Skeletal muscle satellite cell (primary cell): ENCODE measurements around the gene DCUN1D5.

ENCODE experiments used
- H3K27me3 ChIP-seq: 2 replicates; pipeline ENCODE4 v1.7.0; 2013; ENCODE audit warnings: low read length; ENCODE audit not compliant: control insufficient read depth, insufficient read depth
- H3K36me3 ChIP-seq: 2 replicates; pipeline ENCODE4 v1.7.0; 2013; ENCODE audit warnings: mild to moderate bottlenecking, control low read depth, low read length; ENCODE audit not compliant: insufficient read depth
- H3K4me1 ChIP-seq: 2 replicates; pipeline ENCODE4 v1.7.0; 2013; ENCODE audit warnings: low read length; ENCODE audit not compliant: control insufficient read depth, insufficient read depth
- H3K4me2 ChIP-seq: 2 replicates; pipeline ENCODE4 v1.7.0; 2013; ENCODE audit warnings: mild to moderate bottlenecking, low read length
- H3K4me3 ChIP-seq: 2 replicates; pipeline ENCODE4 v1.7.0; 2013; ENCODE audit warnings: low read length
- H3K9ac ChIP-seq: 2 replicates; pipeline ENCODE4 v1.7.0; 2013; ENCODE audit warnings: mild to moderate bottlenecking, low read depth, low read length, moderate library complexity
- H3K9me3 ChIP-seq: replicated peaks from 2 replicates; pipeline ENCODE4 v1.7.0; 2013; ENCODE audit warnings: mild to moderate bottlenecking, control low read depth, low read length

The DCUN1D5 gene

GRCh38 chr11:103085758-103086365 is 6.1 kb downstream of the DCUN1D5 start:
- peak overlapping the region; percentile 17 for H3K4me2 ChIP-seq
- H3K27me3 ChIP-seq = no peaks in the 10 kb centered on the region
- H3K9me3 ChIP-seq = no peaks in the 10 kb centered on the region
- H3K36me3 ChIP-seq = peaks cover 24% of the 10 kb centered on the region
- no peak overlapping the region for H3K9ac ChIP-seq
- H3K4me3 ChIP-seq = no peak overlapping the region
- peaks cover 17% of the 10 kb centered on the region for H3K4me1 ChIP-seq

GRCh38 chr11:103079833-103080232 is 12.1 kb downstream of the DCUN1D5 start:
- Histone ChIP-seq H3K4me1 (peaks cover 13% of the 10 kb centered on the region), H3K36me3 (peaks cover 66% of the 10 kb centered on the region), H3K9ac (no peak overlapping the region), H3K27me3 (no peaks in the 10 kb centered on the region), H3K4me3 (no peak overlapping the region), H3K4me2 (no peak overlapping the region), H3K9me3 (no peaks in the 10 kb centered on the region)

- peaks cover 13% of the 10 kb centered on the region for H3K4me1 ChIP-seq
- peaks cover 62% of the 10 kb centered on the region for H3K36me3 ChIP-seq
- no peak overlapping the region for H3K4me3 ChIP-seq
- no peaks in the 10 kb centered on the region for H3K27me3 ChIP-seq
- H3K9me3 ChIP-seq = no peaks in the 10 kb centered on the region
- no peak overlapping the region for H3K9ac ChIP-seq
- H3K4me2 ChIP-seq = no peak overlapping the region
These were observed 13.2 kb downstream of the DCUN1D5 start for GRCh38 chr11:103078710-103079109.

GRCh38 chr11:103077554-103077953 is 14.4 kb downstream of the DCUN1D5 start:
- Histone ChIP-seq H3K27me3 (no peaks in the 10 kb centered on the region), H3K9ac (no peak overlapping the region), H3K4me1 (peaks cover 13% of the 10 kb centered on the region), H3K36me3 (peaks cover 62% of the 10 kb centered on the region), H3K9me3 (no peaks in the 10 kb centered on the region), H3K4me2 (no peak overlapping the region), H3K4me3 (no peak overlapping the region)

GRCh38 chr11:103076361-103076760 is 15.6 kb downstream of the DCUN1D5 start:
- Histone ChIP-seq H3K9ac (no peak overlapping the region), H3K27me3 (no peaks in the 10 kb centered on the region), H3K36me3 (peaks cover 54% of the 10 kb centered on the region), H3K9me3 (no peaks in the 10 kb centered on the region), H3K4me1 (peaks cover 13% of the 10 kb centered on the region), H3K4me3 (no peak overlapping the region), H3K4me2 (no peak overlapping the region)

GRCh38 chr11:103071008-103071407 is 21.0 kb downstream of the DCUN1D5 start:
- peaks cover 24% of the 10 kb centered on the region for H3K36me3 ChIP-seq
- H3K4me3 ChIP-seq = no peak overlapping the region
- H3K9ac ChIP-seq = no peak overlapping the region
- H3K27me3 ChIP-seq = no peaks in the 10 kb centered on the region
- no peaks in the 10 kb centered on the region for H3K4me1 ChIP-seq
- H3K9me3 ChIP-seq = no peaks in the 10 kb centered on the region
- H3K4me2 ChIP-seq = no peak overlapping the region

- H3K9ac ChIP-seq = no peak overlapping the region
- H3K36me3 ChIP-seq = peaks cover 19% of the 10 kb centered on the region
- H3K4me1 ChIP-seq = no peaks in the 10 kb centered on the region
- no peaks in the 10 kb centered on the region for H3K27me3 ChIP-seq
- no peaks in the 10 kb centered on the region for H3K9me3 ChIP-seq
- no peak overlapping the region for H3K4me2 ChIP-seq
- H3K4me3 ChIP-seq = no peak overlapping the region
These were observed 21.8 kb downstream of the DCUN1D5 start for GRCh38 chr11:103070142-103070541.

- Histone ChIP-seq H3K4me1 (no peaks in the 10 kb centered on the region), H3K9ac (no peak overlapping the region), H3K4me3 (no peak overlapping the region), H3K36me3 (peaks cover 21% of the 10 kb centered on the region), H3K4me2 (no peak overlapping the region), H3K27me3 (no peaks in the 10 kb centered on the region), H3K9me3 (no peaks in the 10 kb centered on the region)
These were observed 22.6 kb downstream of the DCUN1D5 start for GRCh38 chr11:103069367-103069766.

- Histone ChIP-seq H3K4me2 (no peak overlapping the region), H3K4me1 (no peaks in the 10 kb centered on the region), H3K4me3 (no peak overlapping the region), H3K36me3 (peaks cover 26% of the 10 kb centered on the region), H3K9me3 (no peaks in the 10 kb centered on the region), H3K27me3 (no peaks in the 10 kb centered on the region), H3K9ac (no peak overlapping the region)
These were observed 24.8 kb downstream of the DCUN1D5 start for GRCh38 chr11:103067118-103067517.

GRCh38 chr11:103061656-103062055 is 30.3 kb downstream of the DCUN1D5 start:
- no peaks in the 10 kb centered on the region for H3K9me3 ChIP-seq
- H3K4me2 ChIP-seq = no peak overlapping the region
- H3K4me3 ChIP-seq = no peak overlapping the region
- no peak overlapping the region for H3K9ac ChIP-seq
- peaks cover 35% of the 10 kb centered on the region for H3K36me3 ChIP-seq
- H3K4me1 ChIP-seq = no peaks in the 10 kb centered on the region
- no peaks in the 10 kb centered on the region for H3K27me3 ChIP-seq

- Histone ChIP-seq H3K9me3 (no peaks in the 10 kb centered on the region), H3K4me3 (no peak overlapping the region), H3K4me2 (no peak overlapping the region), H3K4me1 (no peaks in the 10 kb centered on the region), H3K36me3 (peaks cover 2% of the 10 kb centered on the region), H3K9ac (no peak overlapping the region), H3K27me3 (no peaks in the 10 kb centered on the region)
These were observed 36.6 kb downstream of the DCUN1D5 start for GRCh38 chr11:103055221-103055890.

GRCh38 chr11:103053997-103054396 is 38.0 kb downstream of the DCUN1D5 start:
- H3K4me3 ChIP-seq = no peak overlapping the region

More at GRCh38 chr11:103053997-103054396, 38.0 kb downstream of the DCUN1D5 start:
- no peaks in the 10 kb centered on the region for H3K4me1 ChIP-seq
- no peak overlapping the region for H3K9ac ChIP-seq
- no peaks in the 10 kb centered on the region for H3K27me3 ChIP-seq
- no peak overlapping the region for H3K4me2 ChIP-seq
- no peaks in the 10 kb centered on the region for H3K9me3 ChIP-seq
- H3K36me3 ChIP-seq = no peaks in the 10 kb centered on the region
